ENCODE results near the gene RNASE4. TPM values are rescaled to one million over a fixed set of nuclear protein-coding genes. Genes with fewer than 3 reads are reported as not detected.
"Not testable (repeated sequence)": the region's sequence is repeated elsewhere in the genome, so short reads cannot be mapped to it uniquely, and the experiment has no call there.

Gene RNASE4
- total RNA-seq, 2 donors from 2014 or later = 41.8 to 47.5 TPM

- Histone ChIP-seq H3K36me3 (replicated peaks in 1 of 2; ENCODE audit: insufficient read depth in 1 of 2, low read depth in 2 of 2) (no peaks in the 10 kb centered on the region), H3K27ac (no peak overlapping the region), H3K27me3 (peaks cover 0 to 3% of the 10 kb centered on the region in 2 donors), H3K4me1 (peaks cover 11% of the 10 kb centered on the region), H3K9me3 (no peaks in the 10 kb centered on the region), H3K4me3 (no peak overlapping the region)
- 36 to 62% methylated on average over 2 of the region's 2 CpGs for WGBS, 2 donors
- ATAC-seq (no peak), DNase-seq (no peak)
- intact Hi-C loops (cut with DNase I) = no loop called here
- TF ChIP-seq, protein P1, sequence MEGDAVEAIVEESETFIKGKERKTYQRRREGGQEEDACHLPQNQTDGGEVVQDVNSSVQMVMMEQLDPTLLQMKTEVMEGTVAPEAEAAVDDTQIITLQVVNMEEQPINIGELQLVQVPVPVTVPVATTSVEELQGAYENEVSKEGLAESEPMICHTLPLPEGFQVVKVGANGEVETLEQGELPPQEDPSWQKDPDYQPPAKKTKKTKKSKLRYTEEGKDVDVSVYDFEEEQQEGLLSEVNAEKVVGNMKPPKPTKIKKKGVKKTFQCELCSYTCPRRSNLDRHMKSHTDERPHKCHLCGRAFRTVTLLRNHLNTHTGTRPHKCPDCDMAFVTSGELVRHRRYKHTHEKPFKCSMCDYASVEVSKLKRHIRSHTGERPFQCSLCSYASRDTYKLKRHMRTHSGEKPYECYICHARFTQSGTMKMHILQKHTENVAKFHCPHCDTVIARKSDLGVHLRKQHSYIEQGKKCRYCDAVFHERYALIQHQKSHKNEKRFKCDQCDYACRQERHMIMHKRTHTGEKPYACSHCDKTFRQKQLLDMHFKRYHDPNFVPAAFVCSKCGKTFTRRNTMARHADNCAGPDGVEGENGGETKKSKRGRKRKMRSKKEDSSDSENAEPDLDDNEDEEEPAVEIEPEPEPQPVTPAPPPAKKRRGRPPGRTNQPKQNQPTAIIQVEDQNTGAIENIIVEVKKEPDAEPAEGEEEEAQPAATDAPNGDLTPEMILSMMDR (IDR thresholded peaks at IDR 0.05) = no peak
- TF ChIP-seq POLR2A (IDR thresholded peaks at IDR 0.05) = no peak
Measured at GRCh38 chr14:20661197-20661596, 23.2 kb upstream of the RNASE4 start.

GRCh38 chr14:20662968-20663732 lies 21.2 kb upstream of the RNASE4 start:
- ATAC-seq (peak; percentile 97), DNase-seq (peak; percentile 87 to 89 (median 88))
- 4 to 9% methylated on average over 29 to 31 of the region's 31 CpGs for WGBS, 2 donors
- Histone ChIP-seq H3K27me3 (no peaks in the 10 kb centered on the region), H3K4me3 (no peak overlapping the region), H3K36me3 (replicated peaks in 1 of 2; ENCODE audit: insufficient read depth in 1 of 2, low read depth in 2 of 2) (no peaks in the 10 kb centered on the region), H3K27ac (no peak overlapping the region), H3K4me1 (peaks cover 11% of the 10 kb centered on the region), H3K9me3 (no peaks in the 10 kb centered on the region)
- TF ChIP-seq, protein P1 (IDR thresholded peaks at IDR 0.05) = peak; percentile 37 to 92 (median 79)
- no peak for TF ChIP-seq POLR2A (IDR thresholded peaks at IDR 0.05)
- intact Hi-C loops (cut with DNase I) = no loop called here

DNA sequence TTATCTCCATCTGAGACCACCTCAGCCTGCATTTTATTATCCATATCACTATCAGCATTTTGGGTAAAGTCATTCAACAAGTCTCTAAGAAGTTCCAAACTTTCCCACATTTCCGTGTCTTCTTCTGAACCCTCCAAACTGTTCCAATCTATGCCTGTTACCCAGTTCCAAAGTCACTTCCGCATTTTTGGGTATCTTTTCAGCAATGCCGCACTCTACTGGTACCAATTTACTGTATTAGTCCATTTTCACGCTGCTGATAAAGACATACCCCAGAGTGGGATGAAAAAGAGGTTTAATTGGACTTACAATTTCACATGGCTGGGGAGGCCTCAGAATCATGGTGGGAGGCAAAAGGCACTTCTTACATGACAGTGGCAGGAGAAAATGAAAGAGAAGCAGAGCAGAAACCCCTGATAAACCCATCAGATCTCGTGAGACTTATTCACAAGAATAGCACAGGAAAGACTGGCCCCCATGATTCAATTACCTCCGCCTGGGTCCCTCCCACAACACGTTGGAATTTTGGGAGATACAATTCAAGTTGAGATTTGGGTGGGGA lies 17.9 kb upstream of the RNASE4 start:
- ATAC-seq; intact Hi-C loops (cut with DNase I); DNase-seq; H3K27ac ChIP-seq; H3K9me3 ChIP-seq; H3K36me3 ChIP-seq (replicated peaks in 1 of 2; ENCODE audit: insufficient read depth in 1 of 2, low read depth in 2 of 2); H3K27me3 ChIP-seq; H3K4me3 ChIP-seq: not testable (repeated sequence)
- H3K4me1 ChIP-seq = peaks cover 11% of the 10 kb centered on the region
- 75 to 76% methylated on average over 7 of the region's 7 CpGs for WGBS, 2 donors

- Histone ChIP-seq H3K27ac (no peak overlapping the region), H3K4me1 (peaks cover 6% of the 10 kb centered on the region), H3K27me3 (no peaks in the 10 kb centered on the region), H3K4me3 (no peak overlapping the region), H3K36me3 (replicated peaks in 1 of 2; ENCODE audit: insufficient read depth in 1 of 2, low read depth in 2 of 2) (no peaks in the 10 kb centered on the region), H3K9me3 (no peaks in the 10 kb centered on the region)
- DNase-seq (no peak), ATAC-seq (no peak)
- intact Hi-C loops (cut with DNase I) = no loop called here
- 65 to 78% methylated on average over 2 of the region's 2 CpGs for WGBS, 2 donors
- no peak for TF ChIP-seq POLR2A (IDR thresholded peaks at IDR 0.05)
- TF ChIP-seq, protein P1 (IDR thresholded peaks at IDR 0.05) = no peak
Measured at GRCh38 chr14:20667957-20668356, 16.4 kb upstream of the RNASE4 start.

GRCh38 chr14:20668969-20669368 lies 15.4 kb upstream of the RNASE4 start:
- Histone ChIP-seq H3K4me1 (no peaks in the 10 kb centered on the region), H3K4me3 (no peak overlapping the region), H3K27me3 (no peaks in the 10 kb centered on the region), H3K9me3 (no peaks in the 10 kb centered on the region), H3K36me3 (replicated peaks in 1 of 2; ENCODE audit: insufficient read depth in 1 of 2, low read depth in 2 of 2) (no peaks in the 10 kb centered on the region), H3K27ac (no peak overlapping the region)
- 84 to 91% methylated on average over 2 of the region's 2 CpGs for WGBS, 2 donors
- ATAC-seq = no peak
- DNase-seq = no peak
- TF ChIP-seq POLR2A (IDR thresholded peaks at IDR 0.05) = no peak
- TF ChIP-seq, protein P1 (IDR thresholded peaks at IDR 0.05) = no peak
- intact Hi-C loops (cut with DNase I) = no loop called here
